ENCODE measurements around the gene FAM81A.
"Not testable (repeated sequence)": the region's sequence is repeated elsewhere in the genome, so short reads cannot be mapped to it uniquely, and the experiment has no call there.

FAM81A gene

DNA sequence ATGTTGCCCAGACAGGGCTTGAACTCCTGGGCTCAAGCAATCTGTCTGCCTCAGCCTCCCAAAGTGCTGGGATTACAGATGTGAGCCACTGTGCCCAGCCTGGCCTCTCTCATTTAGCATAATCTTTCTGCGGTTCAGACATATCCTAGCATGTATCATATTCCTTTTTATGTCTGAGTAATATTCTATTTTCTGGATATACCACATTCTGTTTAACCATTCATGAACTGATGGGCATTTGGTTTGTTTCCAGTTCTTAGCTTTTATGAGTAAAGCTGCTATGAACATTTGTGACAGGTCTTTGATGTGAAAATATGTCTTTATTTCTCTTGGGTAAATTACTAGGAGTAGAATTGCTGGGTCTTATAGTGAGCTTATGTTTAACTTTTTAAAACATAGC lies 23.5 kb downstream of the FAM81A start:
- TF ChIP-seq ZNF8 (CRISPR knock-in tag; IDR thresholded peaks at IDR 0.05) (peak; percentile 96), ISL1 (CRISPR knock-in tag; IDR thresholded peaks at IDR 0.05) (no peak), CSDC2 (CRISPR knock-in tag; IDR thresholded peaks at IDR 0.05) (no peak)
- TF ChIP-seq, protein P1, sequence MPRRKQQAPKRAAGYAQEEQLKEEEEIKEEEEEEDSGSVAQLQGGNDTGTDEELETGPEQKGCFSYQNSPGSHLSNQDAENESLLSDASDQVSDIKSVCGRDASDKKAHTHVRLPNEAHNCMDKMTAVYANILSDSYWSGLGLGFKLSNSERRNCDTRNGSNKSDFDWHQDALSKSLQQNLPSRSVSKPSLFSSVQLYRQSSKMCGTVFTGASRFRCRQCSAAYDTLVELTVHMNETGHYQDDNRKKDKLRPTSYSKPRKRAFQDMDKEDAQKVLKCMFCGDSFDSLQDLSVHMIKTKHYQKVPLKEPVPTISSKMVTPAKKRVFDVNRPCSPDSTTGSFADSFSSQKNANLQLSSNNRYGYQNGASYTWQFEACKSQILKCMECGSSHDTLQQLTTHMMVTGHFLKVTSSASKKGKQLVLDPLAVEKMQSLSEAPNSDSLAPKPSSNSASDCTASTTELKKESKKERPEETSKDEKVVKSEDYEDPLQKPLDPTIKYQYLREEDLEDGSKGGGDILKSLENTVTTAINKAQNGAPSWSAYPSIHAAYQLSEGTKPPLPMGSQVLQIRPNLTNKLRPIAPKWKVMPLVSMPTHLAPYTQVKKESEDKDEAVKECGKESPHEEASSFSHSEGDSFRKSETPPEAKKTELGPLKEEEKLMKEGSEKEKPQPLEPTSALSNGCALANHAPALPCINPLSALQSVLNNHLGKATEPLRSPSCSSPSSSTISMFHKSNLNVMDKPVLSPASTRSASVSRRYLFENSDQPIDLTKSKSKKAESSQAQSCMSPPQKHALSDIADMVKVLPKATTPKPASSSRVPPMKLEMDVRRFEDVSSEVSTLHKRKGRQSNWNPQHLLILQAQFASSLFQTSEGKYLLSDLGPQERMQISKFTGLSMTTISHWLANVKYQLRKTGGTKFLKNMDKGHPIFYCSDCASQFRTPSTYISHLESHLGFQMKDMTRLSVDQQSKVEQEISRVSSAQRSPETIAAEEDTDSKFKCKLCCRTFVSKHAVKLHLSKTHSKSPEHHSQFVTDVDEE (CRISPR knock-in tag; IDR thresholded peaks at IDR 0.05) = no peak
- no peak for ATAC-seq

DNA sequence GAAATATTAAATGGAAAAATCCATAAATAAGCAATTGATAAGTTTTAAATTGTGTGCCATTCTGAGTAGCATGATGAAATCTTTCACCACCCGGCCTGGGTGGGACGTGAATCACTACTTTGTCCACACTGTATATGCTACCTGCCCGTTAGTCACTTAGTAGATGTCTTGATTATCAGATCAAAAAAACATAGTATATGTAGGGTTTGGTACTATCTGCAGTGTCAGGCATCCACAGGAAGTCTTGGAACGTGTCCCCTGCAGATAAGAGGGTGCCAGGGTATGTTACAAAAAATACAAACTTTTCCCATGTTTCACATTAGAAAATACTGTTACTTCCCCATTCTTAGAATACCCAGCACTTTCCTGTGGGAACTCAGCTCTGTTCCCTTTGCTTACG lies 35.2 kb downstream of the FAM81A start:
- no peak for ATAC-seq
- TF ChIP-seq ZNF70 (CRISPR knock-in tag; IDR thresholded peaks at IDR 0.05) (no peak), BACH2 (CRISPR knock-in tag; IDR thresholded peaks at IDR 0.05; ENCODE audit: borderline replicate concordance) (no peak), SNAI2 (CRISPR knock-in tag; IDR thresholded peaks at IDR 0.05) (no peak), ZC3H10 (CRISPR knock-in tag; IDR thresholded peaks at IDR 0.05) (no peak)
- TF ChIP-seq, protein P2, sequence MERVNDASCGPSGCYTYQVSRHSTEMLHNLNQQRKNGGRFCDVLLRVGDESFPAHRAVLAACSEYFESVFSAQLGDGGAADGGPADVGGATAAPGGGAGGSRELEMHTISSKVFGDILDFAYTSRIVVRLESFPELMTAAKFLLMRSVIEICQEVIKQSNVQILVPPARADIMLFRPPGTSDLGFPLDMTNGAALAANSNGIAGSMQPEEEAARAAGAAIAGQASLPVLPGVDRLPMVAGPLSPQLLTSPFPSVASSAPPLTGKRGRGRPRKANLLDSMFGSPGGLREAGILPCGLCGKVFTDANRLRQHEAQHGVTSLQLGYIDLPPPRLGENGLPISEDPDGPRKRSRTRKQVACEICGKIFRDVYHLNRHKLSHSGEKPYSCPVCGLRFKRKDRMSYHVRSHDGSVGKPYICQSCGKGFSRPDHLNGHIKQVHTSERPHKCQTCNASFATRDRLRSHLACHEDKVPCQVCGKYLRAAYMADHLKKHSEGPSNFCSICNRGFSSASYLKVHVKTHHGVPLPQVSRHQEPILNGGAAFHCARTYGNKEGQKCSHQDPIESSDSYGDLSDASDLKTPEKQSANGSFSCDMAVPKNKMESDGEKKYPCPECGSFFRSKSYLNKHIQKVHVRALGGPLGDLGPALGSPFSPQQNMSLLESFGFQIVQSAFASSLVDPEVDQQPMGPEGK (CRISPR knock-in tag; IDR thresholded peaks at IDR 0.05; ENCODE audit: borderline replicate concordance) = no peak

DNA sequence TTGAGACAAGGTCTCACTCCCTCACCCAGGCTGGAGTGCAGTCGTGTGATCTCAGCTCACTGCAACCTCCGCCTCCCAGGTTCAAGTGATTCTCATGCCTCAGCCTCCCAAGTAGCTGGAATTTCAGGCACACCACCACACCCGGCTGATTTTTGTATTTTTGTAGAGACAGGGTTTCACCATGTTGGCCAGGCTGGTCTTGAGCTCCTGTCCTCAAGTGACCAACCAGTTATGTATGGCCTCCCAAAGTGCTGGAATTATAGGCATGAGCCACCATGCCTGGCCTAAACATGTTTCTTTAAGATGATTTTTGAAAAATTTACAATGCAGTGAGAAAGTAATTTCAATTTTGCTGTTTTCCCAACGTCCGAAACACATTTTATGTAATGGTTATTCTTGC lies 37.2 kb downstream of the FAM81A start:
- not testable (repeated sequence) for ATAC-seq

DNA sequence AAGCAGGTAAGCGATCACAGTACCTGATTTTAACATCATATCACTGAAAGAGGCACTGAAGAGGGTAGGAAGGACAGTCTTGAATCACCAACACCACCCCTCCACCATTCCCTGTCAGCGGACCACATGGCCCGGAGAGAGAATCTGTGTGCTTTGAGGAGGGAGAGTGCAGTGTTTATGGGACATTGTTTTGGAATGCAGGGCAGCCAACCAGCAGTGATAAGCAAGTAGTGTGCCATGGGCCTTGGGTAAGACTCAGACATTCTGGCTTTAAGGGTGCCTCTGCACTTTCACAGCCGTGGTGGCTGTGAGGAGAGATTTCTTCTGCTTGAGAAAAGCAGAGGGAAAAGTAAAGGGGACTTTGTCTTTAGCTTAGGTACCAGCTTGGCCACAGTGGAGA lies 46.4 kb downstream of the FAM81A start:
- TF ChIP-seq, protein P2 (CRISPR knock-in tag; IDR thresholded peaks at IDR 0.05; ENCODE audit: borderline replicate concordance) = no peak
- no peak for TF ChIP-seq ZFP3 (CRISPR knock-in tag; IDR thresholded peaks at IDR 0.05)
- no peak for TF ChIP-seq CSDC2 (CRISPR knock-in tag; IDR thresholded peaks at IDR 0.05)
- TF ChIP-seq OSR1 (CRISPR knock-in tag; IDR thresholded peaks at IDR 0.05) = no peak

DNA sequence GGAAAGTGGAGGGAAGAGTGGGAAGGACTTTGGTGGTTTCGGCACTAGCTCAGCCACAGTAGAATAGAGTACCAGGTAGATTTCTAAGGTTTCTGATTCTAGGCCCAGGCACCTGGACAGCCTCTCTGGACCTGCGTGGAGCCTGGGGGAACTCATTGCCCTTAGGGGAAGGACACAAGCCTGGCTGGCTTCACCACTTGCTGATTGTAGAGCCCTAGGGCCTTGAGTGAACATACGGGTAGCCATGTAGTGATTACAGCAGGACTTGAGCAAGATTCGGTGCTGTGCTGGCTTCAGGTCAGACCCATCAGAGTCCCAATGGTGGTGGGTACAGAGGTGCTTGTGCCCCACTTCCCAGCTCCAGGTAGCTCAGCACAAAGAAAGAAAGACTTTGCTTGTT lies 47.0 kb downstream of the FAM81A start:
- TF ChIP-seq TOX (CRISPR knock-in tag; IDR thresholded peaks at IDR 0.05; ENCODE audit: borderline replicate concordance) (no peak), GLIS3 (CRISPR knock-in tag; IDR thresholded peaks at IDR 0.05) (no peak), BACH2 (CRISPR knock-in tag; IDR thresholded peaks at IDR 0.05; ENCODE audit: borderline replicate concordance) (no peak), ISL1 (CRISPR knock-in tag; IDR thresholded peaks at IDR 0.05) (no peak), PPARA (CRISPR knock-in tag; IDR thresholded peaks at IDR 0.05; ENCODE audit: borderline replicate concordance) (no peak), ZNF565 (CRISPR knock-in tag; conservative IDR thresholded peaks at IDR 0.05; ENCODE audit: low read depth) (no peak), ZNF8 (CRISPR knock-in tag; IDR thresholded peaks at IDR 0.05) (no peak), ARNTL (CRISPR knock-in tag; IDR thresholded peaks at IDR 0.05; ENCODE audit: borderline replicate concordance, low read depth) (no peak), ZFP3 (CRISPR knock-in tag; IDR thresholded peaks at IDR 0.05) (no peak)
- TF ChIP-seq, protein P2 (CRISPR knock-in tag; IDR thresholded peaks at IDR 0.05; ENCODE audit: borderline replicate concordance) = no peak
- no peak for ATAC-seq

More for the DNA sequence above, 46.4 kb downstream of the FAM81A start:
- no peak for ATAC-seq

DNA sequence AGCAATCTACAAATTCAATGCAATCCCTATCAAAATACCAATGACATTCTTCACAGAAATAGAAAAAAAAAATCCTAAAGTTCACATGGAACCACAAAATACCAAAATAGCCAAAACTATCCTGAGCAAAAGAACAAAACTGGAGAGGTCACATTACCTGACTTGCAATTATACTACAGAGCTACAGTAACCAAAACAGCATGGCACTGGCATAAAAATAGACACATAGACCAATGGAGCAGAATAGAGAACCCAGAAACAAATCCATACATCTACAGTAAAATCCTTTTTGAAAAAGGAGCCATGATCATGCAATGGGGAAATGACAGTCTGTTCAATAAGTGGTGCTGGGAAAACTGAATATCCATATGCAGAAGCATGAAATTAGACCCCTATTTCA lies 51.5 kb downstream of the FAM81A start:
- ATAC-seq = not testable (repeated sequence)

Measured in SK-N-SH treated with all-trans-retinoic acid at 6 μM for 48 hours (cell line).